Stimulated activated CD4-positive, alpha-beta T cell treated with anti-CD3 and anti-CD28 coated beads, Interleukin-15, amount 100 ng/mL, for 1 hour (primary cell): Measurements from ENCODE around the gene PLXNA1.

Experiments
- DNase-seq, 2 donors: peaks; one replicate each; pipeline ENCODE4 v3.0.0-alpha.2; 2020; ENCODE audit warnings: low read depth in 1 of 2, low spot score in 1 of 2

PLXNA1 gene

GRCh38 chr3:126999383-126999782 lies 16.5 kb downstream of the PLXNA1 start:
- no peak for DNase-seq

- no peak for DNase-seq
Measured at GRCh38 chr3:127000119-127000518, 17.2 kb downstream of the PLXNA1 start.

GRCh38 chr3:127000761-127001160 lies 17.8 kb downstream of the PLXNA1 start:
- DNase-seq = no peak

DNA sequence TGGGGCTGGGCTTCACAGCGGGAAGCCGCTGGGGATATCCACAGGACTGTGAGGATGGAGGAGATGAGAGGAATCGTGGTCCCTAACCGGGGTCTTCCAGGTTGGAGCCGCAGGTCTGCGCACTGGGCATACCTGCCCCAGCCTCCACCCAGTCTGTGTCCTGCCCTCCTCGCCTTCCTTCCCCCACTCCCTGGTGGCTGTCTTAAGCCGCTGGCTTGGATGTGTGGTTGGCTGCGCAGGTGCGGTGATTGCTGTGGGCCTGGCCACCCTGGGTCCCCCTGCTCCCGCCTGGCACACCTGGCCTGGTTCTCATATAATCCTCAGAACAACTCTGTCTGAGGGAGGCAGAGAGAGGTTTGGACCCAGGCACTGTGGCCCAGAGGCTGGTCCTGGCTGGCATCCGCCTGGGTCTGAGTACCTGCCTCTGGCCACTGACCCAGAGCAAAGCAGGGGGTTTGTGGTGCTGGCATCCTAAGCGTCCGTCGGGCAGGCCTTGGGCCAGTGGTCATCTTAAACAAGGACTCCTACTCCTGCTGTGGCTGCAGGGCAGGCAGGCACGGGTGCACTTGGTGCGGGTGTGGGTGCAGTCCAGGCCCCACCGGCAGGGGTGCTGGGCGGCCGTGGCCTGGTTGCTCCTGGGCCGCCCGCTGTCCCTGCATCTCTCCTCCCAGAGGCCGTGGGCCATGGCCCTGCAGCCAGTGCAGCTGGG lies 18.7 kb downstream of the PLXNA1 start:
- no peak for DNase-seq

DNA sequence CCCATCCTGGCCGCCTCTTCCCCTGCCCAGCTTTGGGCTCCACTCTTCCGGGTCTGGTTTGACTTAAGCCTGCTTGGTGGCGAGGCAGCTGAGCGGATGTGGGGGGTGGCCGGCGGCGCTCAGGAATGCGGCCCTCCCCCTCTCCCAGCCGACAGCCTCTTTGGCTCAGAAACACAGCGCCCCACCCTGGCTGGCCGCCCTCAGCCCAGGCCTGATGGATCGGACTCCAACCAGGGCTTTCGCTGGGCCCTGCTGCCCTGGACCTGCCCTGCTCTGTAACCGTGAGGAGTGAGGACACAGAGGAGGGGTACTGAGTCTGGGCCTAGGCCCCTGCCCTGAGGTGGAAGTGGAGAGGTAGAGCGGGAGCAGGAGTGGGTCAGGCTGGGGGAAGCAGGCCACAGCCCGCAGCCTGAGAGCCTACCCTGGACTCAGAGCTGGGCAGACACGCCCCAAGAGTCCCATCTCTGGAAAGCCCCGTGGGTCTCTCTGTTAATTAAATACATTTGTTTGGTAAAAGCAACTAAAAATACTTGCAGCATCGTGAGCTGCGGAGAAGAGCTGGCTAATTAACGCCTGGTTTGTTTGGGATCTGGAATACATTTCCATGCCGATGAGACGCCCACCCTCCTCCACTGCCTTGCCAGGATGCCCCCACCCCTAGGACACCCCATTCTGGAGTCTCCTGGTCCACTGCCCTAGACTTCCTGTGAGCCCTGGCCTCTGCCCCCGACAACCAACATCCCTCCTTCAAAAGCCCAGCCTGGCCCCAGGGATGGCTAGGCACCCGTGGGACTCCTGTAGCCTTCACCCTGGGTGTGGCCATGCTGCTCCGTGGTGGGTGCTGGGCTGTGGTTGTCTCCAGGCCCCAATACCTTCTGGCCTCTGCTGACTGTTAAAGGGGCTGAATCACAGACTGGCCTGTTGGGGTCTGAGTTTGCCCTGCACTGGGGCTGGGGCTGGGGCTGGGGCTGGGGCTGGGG lies 19.6 kb downstream of the PLXNA1 start:
- DNase-seq = no peak

DNA sequence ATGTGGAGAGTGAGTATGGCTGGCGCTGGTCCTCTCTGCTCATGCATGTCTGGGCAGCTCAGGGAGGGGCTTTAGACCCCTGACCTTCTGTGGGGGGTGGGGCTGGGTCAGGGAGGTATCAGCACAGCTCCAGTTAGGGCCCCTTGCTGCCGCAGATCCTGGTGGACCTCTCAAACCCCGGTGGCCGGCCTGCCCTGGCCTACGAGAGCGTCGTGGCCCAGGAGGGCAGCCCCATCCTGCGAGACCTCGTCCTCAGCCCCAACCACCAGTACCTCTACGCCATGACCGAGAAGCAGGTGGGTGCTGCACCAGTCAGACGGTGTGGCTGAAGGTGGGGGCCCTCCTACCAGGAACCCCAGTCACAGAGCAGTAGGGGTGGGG lies 20.2 kb downstream of the PLXNA1 start:
- DNase-seq = no peak

GRCh38 chr3:127003601-127004280 lies 20.8 kb downstream of the PLXNA1 start:
- no peak for DNase-seq

GRCh38 chr3:127004641-127005397 lies 21.9 kb downstream of the PLXNA1 start:
- no peak for DNase-seq

DNA sequence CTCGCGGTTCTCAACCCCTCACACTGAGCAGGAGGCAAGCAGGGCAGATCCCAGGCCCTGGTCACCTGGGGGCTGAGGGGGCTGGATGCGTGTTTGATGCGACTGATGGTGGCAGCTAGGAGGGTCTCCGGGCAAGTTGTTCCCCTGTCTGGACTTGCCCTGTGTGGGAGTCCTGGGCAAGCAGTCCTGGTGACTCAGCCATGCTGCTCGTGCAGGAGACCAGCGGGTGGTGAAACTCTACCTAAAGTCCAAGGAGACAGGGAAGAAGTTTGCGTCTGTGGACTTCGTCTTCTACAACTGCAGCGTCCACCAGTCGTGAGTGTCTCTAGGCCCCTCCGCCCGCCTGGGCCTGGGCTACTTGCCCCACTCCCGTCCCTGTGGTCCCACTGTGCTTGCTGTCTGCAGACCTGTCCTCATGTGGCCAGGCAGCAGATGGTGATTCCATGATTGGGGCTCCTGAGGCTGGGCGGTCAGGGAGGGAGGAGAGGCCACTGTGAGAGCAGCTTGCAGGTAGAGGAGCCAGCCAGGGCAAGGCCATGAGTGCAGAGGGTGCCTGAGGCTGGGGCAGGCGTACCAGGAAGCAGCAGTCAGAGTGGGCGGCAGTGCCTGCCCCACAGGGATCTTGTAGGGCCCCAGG lies 23.1 kb downstream of the PLXNA1 start:
- no peak for DNase-seq

- no peak for DNase-seq
Measured at GRCh38 chr3:127006781-127007436, 24.0 kb downstream of the PLXNA1 start.

- DNase-seq = no peak
Measured at GRCh38 chr3:127008236-127008635, 25.3 kb downstream of the PLXNA1 start.

- DNase-seq = no peak
Measured at GRCh38 chr3:127009531-127009930, 26.6 kb downstream of the PLXNA1 start.

DNA sequence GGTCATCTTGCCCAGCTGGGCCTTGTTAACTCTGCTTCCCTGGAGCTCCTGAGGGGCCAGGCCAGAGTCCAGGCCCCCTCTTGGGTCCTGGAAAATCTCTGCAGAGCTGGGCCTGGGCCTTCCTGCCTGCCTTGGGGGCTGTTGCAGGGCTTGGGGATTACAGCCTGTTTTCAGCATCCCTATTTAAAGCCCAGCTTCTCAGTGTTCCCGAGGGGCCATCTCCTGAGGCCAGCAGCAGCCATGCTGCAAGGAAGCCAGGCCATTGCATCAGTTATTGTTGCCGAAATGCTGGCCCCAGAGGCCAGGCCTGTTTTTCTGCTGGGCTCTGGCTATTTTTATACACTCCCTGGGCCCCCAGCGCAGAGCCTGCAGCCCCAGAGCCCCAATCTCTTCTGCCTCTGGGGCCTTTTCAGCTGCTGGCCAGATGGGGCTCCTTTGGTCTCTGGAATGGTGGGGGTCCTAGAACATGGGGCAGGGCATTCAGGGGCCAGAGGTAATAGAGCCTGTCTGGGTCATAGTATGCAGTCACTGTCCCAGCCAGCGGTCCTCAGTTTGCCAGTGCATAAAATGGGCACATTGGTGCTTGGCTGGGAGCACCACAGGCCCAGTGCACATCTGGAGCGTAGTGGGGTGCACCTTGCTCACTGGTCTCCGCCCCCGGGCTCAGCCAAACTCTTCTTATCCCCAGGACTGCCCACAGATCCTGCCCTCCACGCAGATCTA lies 28.5 kb downstream of the PLXNA1 start:
- DNase-seq = no peak

DNA sequence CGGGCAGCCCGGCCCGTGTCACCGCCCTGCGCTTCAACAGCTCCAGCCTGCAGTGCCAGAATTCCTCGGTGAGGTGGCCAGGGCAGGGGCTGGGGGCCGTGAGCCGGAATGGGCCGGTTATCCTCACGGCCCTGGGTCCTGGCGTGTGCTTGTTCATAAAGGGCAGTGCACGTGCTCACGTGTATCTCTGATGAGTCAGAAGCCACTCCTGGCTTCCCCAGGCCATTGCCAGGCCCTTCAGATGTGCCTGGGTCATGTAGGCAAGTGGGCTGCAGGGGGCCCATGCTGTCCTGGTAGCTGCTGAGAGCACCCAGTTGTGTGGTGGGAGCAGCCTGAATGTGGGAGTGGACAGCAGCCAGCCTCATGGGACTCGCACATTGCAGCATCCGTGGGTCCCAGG lies 29.2 kb downstream of the PLXNA1 start:
- no peak for DNase-seq

GRCh38 chr3:127013181-127013580 lies 30.3 kb downstream of the PLXNA1 start:
- DNase-seq = no peak

- DNase-seq = no peak
Measured at GRCh38 chr3:127013758-127014535, 31.0 kb downstream of the PLXNA1 start.

DNA sequence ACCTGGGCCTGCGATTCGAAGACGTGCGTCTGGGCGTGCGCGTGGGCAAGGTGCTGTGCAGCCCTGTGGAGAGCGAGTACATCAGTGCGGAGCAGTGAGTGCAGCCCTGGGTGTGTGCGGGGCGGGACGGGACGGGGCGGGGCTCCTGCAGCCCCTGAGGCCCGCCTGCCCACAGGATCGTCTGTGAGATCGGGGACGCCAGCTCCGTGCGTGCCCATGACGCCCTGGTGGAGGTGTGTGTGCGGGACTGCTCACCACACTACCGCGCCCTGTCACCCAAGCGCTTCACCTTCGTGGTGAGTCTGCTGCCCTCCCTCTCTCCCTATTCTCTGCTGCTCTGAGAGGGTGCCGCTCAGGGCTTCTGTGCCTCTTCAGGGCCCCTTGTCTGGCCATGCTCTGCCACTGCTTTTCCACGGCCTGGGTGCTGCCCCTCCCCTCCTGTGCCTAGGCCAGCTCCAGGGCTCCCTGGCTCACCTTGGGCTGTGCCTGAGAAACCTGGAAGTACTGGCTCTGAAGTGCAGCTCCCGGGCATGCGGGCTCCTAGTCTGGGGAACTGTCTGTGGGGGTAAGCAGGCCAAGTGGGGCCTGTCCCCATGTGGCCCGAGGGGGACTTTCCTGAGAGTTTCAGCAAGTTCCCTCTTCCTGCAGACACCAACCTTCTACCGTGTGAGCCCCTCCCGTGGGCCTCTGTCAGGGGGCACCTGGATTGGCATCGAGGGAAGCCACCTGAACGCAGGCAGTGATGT lies 31.8 kb downstream of the PLXNA1 start:
- DNase-seq = no peak
